ENCODE measurements around the gene ARVCF. TPM values are rescaled to one million over a fixed set of nuclear protein-coding genes. Genes with fewer than 3 reads are reported as not detected.

ARVCF gene
- total and polyA plus RNA-seq, 9 of the 15 experiments (the other 6 are each of a cell fraction or from before 2014, with no cell fraction given) = 0.03 to 97.4 (median 15.6) TPM

DNA sequence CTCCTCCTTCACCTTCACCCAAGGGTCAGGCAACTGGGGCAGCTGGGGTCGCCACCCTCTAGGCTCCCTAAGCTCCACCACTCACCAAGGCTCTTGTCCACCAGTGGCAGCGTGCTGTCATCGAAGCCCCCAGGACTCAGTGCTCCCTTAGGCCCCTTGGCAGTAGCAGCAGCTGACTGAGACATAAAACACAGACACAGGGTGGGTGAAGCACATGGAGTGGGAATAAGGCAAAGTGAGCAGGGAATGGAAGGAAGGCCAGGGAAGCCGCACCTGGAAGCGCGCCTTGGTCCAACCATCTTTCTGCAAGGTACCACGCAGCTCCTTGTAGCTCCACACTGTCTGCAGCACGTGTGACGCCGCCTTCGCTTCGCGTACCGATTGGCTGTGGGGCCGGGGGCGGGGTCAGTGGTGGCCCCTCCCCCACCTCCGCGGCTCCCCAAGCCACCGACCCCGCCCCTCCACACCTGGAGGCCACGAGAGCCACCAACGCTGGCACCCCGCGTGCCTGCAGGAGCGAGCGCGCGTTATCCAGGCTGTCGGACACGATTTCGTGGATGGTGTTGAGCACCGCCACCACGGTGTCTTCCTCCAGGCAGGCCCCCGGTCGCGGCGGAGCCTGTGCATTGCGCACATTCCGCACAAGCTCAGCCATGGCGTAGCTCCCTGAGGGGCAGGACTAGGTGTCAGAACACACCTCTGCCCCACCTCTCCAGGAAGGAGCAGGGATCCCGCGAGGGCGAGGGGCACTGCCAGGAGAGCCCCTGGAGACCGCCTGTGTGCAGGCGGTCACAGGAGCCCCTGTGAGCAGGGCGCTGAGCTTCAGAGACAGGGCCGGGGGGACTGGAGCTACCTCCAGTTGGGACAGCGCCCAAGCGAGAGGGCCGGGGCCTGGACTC, 43.7 kb downstream of the ARVCF start:
- intact Hi-C loops (cut with micrococcal nuclease) (loop anchor here (10.0 kb wide), 2 partner anchors 262 to 322 kb away; no protein-coding TSS in a partner anchor), in situ Hi-C loops (cut with MboI) (loop anchor here (5.0 kb wide), 3 partner anchors 39 to 154 kb away; no protein-coding TSS in a partner anchor)
- DNase-seq (ENCODE audit: extremely low read depth in 1 of 4, low spot score in 3 of 4) = peak; percentile 62 to 97 (median 91)
- peaks cover 21% of the 10 kb centered on the region for H3K9me1 ChIP-seq (ENCODE audit: control insufficient read depth, insufficient read depth, low read length)
- peaks cover 49% of the 10 kb centered on the region; the same call in 2 of the 3 replicates for H3K36me3 ChIP-seq (ENCODE audit: control insufficient read depth, insufficient read depth, low read length)
- POLR2A ChIA-PET = interaction anchor here (0.8 to 13.7 kb wide), 17 partner anchors 8 to 255 kb away, joined by 3 to 115 read pairs (median 5); partner anchors contain the start of genes RANBP1, TANGO2 and TRMT2A
- no TSS peak for BruUV-seq (replicated peaks)
- H3K9ac ChIP-seq (ENCODE audit: insufficient read depth in 1 of 2, low read depth in 2 of 2, low read length in 2 of 2) = peak overlapping the region in 1 of 2 experiments; percentile 59; a peak in 2 of 4 replicates
- no peak overlapping the region for H3K4me2 ChIP-seq (ENCODE audit: insufficient read depth, low read length)
- H4K20me1 ChIP-seq (replicated peaks; ENCODE audit: control insufficient read depth, insufficient read depth, low read length) = peaks cover 39% of the 10 kb centered on the region
- H3K79me2 ChIP-seq (ENCODE audit: control insufficient read depth, insufficient read depth, low read length) = no peaks in the 10 kb centered on the region
- no peaks in the 10 kb centered on the region for H3K9me3 ChIP-seq (replicated peaks; ENCODE audit: control insufficient read depth, insufficient read depth, low read depth, low read length)
- peak; percentile 12 for ATAC-seq
- no peak overlapping the region for H3K27ac ChIP-seq (ENCODE audit: extremely low read depth, low read depth, low read length)
- CTCF ChIA-PET (ENCODE audit: low intra/inter-chr PET ratio) = interaction anchor here (0.6 to 4.2 kb wide), 4 partner anchors 39 to 161 kb away, joined by 3 to 109 read pairs (median 5); no protein-coding TSS in a partner anchor
- no peak overlapping the region for H2AFZ ChIP-seq (ENCODE audit: low read depth, low read length)
- FAIRE-seq = no peak
- H3K4me1 ChIP-seq (replicated peaks in 1 of 2; ENCODE audit: control insufficient read depth in 2 of 2, insufficient read depth in 2 of 2, low read length in 2 of 2) = peaks cover 18 to 91% of the 10 kb centered on the region in 2 experiments
- WGBS (ENCODE audit: insufficient coverage, low coverage, missing lambda C conversion rate) = 82% methylated on average over 49 of the region's 50 CpGs
- H3K4me3 ChIP-seq = no peak overlapping the region
- H3K27me3 ChIP-seq (ENCODE audit: control insufficient read depth in 2 of 2, insufficient read depth in 2 of 2, low read length in 2 of 2) = no peaks in the 10 kb centered on the region
- TF ChIP-seq ZFP36 (IDR thresholded peaks at IDR 0.05; ENCODE audit: low read depth, low read length, partially characterized antibody) (peak; percentile 85), POLR3A (IDR thresholded peaks at IDR 0.05; ENCODE audit: borderline replicate concordance, extremely low read depth, insufficient read depth, insufficient read length) (no peak), ZFP30 (CRISPR knock-in tag; IDR thresholded peaks at IDR 0.05; ENCODE audit: borderline replicate concordance) (no peak), ZFX (CRISPR knock-in tag; IDR thresholded peaks at IDR 0.05) (no peak), CBFA2T3 (IDR thresholded peaks at IDR 0.05) (peak; percentile 15; the same call in 1 of the 2 replicates), BHLHE40 (IDR thresholded peaks at IDR 0.05; ENCODE audit: low read length) (peak; percentile 78), TAF1 (IDR thresholded peaks at IDR 0.05; ENCODE audit: control insufficient read depth, extremely low read depth, insufficient read depth, low read length, severe bottlenecking) (no peak), ATF1 (CRISPR knock-in tag; IDR thresholded peaks at IDR 0.05) (no peak), ATF1 (tag; IDR thresholded peaks at IDR 0.05) (0 out of 2 replicates have a peak, but pooled peaks have one; percentile 52), MAZ (CRISPR knock-in tag; conservative IDR thresholded peaks at IDR 0.05 in 1 of 2, IDR thresholded peaks at IDR 0.05 in 1 of 2) (no peak), ARID1B (IDR thresholded peaks at IDR 0.05) (no peak)
- TF ChIP-seq, protein P1, sequence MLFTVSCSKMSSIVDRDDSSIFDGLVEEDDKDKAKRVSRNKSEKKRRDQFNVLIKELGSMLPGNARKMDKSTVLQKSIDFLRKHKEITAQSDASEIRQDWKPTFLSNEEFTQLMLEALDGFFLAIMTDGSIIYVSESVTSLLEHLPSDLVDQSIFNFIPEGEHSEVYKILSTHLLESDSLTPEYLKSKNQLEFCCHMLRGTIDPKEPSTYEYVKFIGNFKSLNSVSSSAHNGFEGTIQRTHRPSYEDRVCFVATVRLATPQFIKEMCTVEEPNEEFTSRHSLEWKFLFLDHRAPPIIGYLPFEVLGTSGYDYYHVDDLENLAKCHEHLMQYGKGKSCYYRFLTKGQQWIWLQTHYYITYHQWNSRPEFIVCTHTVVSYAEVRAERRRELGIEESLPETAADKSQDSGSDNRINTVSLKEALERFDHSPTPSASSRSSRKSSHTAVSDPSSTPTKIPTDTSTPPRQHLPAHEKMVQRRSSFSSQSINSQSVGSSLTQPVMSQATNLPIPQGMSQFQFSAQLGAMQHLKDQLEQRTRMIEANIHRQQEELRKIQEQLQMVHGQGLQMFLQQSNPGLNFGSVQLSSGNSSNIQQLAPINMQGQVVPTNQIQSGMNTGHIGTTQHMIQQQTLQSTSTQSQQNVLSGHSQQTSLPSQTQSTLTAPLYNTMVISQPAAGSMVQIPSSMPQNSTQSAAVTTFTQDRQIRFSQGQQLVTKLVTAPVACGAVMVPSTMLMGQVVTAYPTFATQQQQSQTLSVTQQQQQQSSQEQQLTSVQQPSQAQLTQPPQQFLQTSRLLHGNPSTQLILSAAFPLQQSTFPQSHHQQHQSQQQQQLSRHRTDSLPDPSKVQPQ (CRISPR knock-in tag; IDR thresholded peaks at IDR 0.05; ENCODE audit: borderline replicate concordance) = no peak
- TF ChIP-seq, protein P2, sequence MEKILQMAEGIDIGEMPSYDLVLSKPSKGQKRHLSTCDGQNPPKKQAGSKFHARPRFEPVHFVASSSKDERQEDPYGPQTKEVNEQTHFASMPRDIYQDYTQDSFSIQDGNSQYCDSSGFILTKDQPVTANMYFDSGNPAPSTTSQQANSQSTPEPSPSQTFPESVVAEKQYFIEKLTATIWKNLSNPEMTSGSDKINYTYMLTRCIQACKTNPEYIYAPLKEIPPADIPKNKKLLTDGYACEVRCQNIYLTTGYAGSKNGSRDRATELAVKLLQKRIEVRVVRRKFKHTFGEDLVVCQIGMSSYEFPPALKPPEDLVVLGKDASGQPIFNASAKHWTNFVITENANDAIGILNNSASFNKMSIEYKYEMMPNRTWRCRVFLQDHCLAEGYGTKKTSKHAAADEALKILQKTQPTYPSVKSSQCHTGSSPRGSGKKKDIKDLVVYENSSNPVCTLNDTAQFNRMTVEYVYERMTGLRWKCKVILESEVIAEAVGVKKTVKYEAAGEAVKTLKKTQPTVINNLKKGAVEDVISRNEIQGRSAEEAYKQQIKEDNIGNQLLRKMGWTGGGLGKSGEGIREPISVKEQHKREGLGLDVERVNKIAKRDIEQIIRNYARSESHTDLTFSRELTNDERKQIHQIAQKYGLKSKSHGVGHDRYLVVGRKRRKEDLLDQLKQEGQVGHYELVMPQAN (IDR thresholded peaks at IDR 0.05; ENCODE audit: borderline replicate concordance) = no peak
- TF ChIP-seq, protein P3, sequence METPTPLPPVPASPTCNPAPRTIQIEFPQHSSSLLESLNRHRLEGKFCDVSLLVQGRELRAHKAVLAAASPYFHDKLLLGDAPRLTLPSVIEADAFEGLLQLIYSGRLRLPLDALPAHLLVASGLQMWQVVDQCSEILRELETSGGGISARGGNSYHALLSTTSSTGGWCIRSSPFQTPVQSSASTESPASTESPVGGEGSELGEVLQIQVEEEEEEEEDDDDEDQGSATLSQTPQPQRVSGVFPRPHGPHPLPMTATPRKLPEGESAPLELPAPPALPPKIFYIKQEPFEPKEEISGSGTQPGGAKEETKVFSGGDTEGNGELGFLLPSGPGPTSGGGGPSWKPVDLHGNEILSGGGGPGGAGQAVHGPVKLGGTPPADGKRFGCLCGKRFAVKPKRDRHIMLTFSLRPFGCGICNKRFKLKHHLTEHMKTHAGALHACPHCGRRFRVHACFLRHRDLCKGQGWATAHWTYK (CRISPR knock-in tag; IDR thresholded peaks at IDR 0.05) = peak; percentile 60; the same call in 1 of the 2 replicates

All from K562 (cell line).